Astrocyte (in vitro differentiated cells and primary cell): ENCODE measurements around the gene SUSD4. TPM values are rescaled to one million over a fixed set of nuclear protein-coding genes. Genes with fewer than 3 reads are reported as not detected.
A peak's percentile ranks its signal among the peaks of the same experiment; 100 is the strongest.

Source experiments
- DNase-seq: peaks from one replicate; pipeline ENCODE4 v3.0.0-alpha.2; 2010; ENCODE audit warnings: low read depth
- FAIRE-seq: peaks from 2 replicates; lab custom pipeline; 2011; peaks lifted over from hg19 to GRCh38; lab: Jason Lieb, UNC
- H2AFZ ChIP-seq: 2 replicates; pipeline ENCODE4 v1.6.0; 2012; ENCODE audit warnings: low read depth, low read length, inconsistent platforms
- H3K27ac ChIP-seq: 2 replicates; pipeline ENCODE4 v1.5.1; 2011; ENCODE audit warnings: low read depth, low read length, inconsistent platforms
- H3K27me3 ChIP-seq: 2 replicates; pipeline ENCODE4 v1.6.0; 2011; ENCODE audit warnings: low read length, inconsistent platforms; ENCODE audit not compliant: insufficient read depth
- H3K36me3 ChIP-seq: 2 replicates; pipeline ENCODE4 v1.5.1; 2011; ENCODE audit warnings: low read length, inconsistent platforms; ENCODE audit not compliant: insufficient read depth
- H3K4me1 ChIP-seq: 2 replicates; pipeline ENCODE4 v1.5.1; 2011; ENCODE audit warnings: low read length, inconsistent platforms; ENCODE audit not compliant: insufficient read depth
- H3K4me2 ChIP-seq: 2 replicates; pipeline ENCODE4 v1.6.0; 2012; ENCODE audit warnings: low read length, inconsistent platforms
- H3K4me3 ChIP-seq: 2 replicates; pipeline ENCODE4 v1.5.1; 2011; ENCODE audit warnings: low read depth, mild to moderate bottlenecking, low read length, inconsistent platforms; ENCODE audit not compliant: insufficient read depth
- H3K79me2 ChIP-seq: 2 replicates; pipeline ENCODE4 v1.6.0; 2012; ENCODE audit warnings: mild to moderate bottlenecking, low read length, inconsistent platforms; ENCODE audit not compliant: insufficient read depth
- H3K9ac ChIP-seq: 2 replicates; pipeline ENCODE4 v1.6.0; 2012; ENCODE audit warnings: mild to moderate bottlenecking, low read length, inconsistent platforms
- H3K9me3 ChIP-seq: 2 replicates; pipeline ENCODE4 v1.5.1; 2012; ENCODE audit warnings: low read depth, mild to moderate bottlenecking, low read length, inconsistent platforms; ENCODE audit not compliant: insufficient read depth
- H4K20me1 ChIP-seq: 2 replicates; pipeline ENCODE4 v1.6.0; 2012; ENCODE audit warnings: low read length, inconsistent platforms; ENCODE audit not compliant: insufficient read depth
- H3K27ac Mint-ChIP-seq: one replicate; pipeline ENCODE4 v1.8.0; 2021; ENCODE audit warnings: mild to moderate bottlenecking, mixed read lengths; ENCODE audit not compliant: unreplicated experiment
- H3K27me3 Mint-ChIP-seq: one replicate; pipeline ENCODE4 v1.8.0; 2021; ENCODE audit warnings: low read depth, mixed read lengths; ENCODE audit not compliant: unreplicated experiment
- H3K36me3 Mint-ChIP-seq: one replicate; pipeline ENCODE4 v1.8.0; 2021; ENCODE audit warnings: low read depth, mixed read lengths; ENCODE audit not compliant: unreplicated experiment
- H3K4me1 Mint-ChIP-seq: one replicate; pipeline ENCODE4 v1.8.0; 2021; ENCODE audit warnings: low read depth, mixed read lengths; ENCODE audit not compliant: unreplicated experiment
- H3K4me3 Mint-ChIP-seq: one replicate; pipeline ENCODE4 v1.8.0; 2021; ENCODE audit warnings: mild to moderate bottlenecking, moderate library complexity, mixed read lengths; ENCODE audit not compliant: unreplicated experiment
- H3K9me3 Mint-ChIP-seq: one replicate; pipeline ENCODE4 v1.8.0; 2021; ENCODE audit warnings: mild to moderate bottlenecking, mixed read lengths; ENCODE audit not compliant: unreplicated experiment
- CTCF ChIP-seq: IDR thresholded peaks from 2 replicates; pipeline ENCODE4 v1.5.1; 2011; ENCODE audit warnings: low read depth, mild to moderate bottlenecking, inconsistent platforms, low read length, moderate library complexity; ENCODE audit not compliant: insufficient read depth
- EZH2 ChIP-seq: IDR thresholded peaks from 2 replicates; pipeline ENCODE4 v1.6.1; 2012; ENCODE audit warnings: mild to moderate bottlenecking, low read length, inconsistent platforms; ENCODE audit not compliant: insufficient read depth
- total RNA-seq: library from RNA; stranded (reverse); gene quantifications from 2 replicates; pipeline ENCODE4 v1.2.1, GENCODE V29; 2021

The SUSD4 gene
- total RNA-seq, 1 donor from 2014 or later = 9.2 TPM

- H3K9me3 ChIP-seq = no peaks in the 10 kb centered on the region
- H3K4me1 ChIP-seq = no peaks in the 10 kb centered on the region
- Mint-ChIP-seq H3K36me3 (no peaks in the 10 kb centered on the region), H3K9me3 (peaks cover 2% of the 10 kb centered on the region), H3K27me3 (peaks cover 26% of the 10 kb centered on the region), H3K4me1 (peaks cover 8% of the 10 kb centered on the region), H3K4me3 (no peak overlapping the region), H3K27ac (no peak overlapping the region)
- H3K27me3 ChIP-seq = peaks cover 13% of the 10 kb centered on the region
- H3K36me3 ChIP-seq = no peaks in the 10 kb centered on the region
- no peaks in the 10 kb centered on the region for H3K79me2 ChIP-seq
- H3K27ac ChIP-seq = no peak overlapping the region
- H3K4me3 ChIP-seq = no peak overlapping the region
- H2AFZ ChIP-seq = no peak overlapping the region
- H4K20me1 ChIP-seq = no peaks in the 10 kb centered on the region
- no peak for FAIRE-seq
- TF ChIP-seq EZH2 (no peak), CTCF (no peak)
- H3K4me2 ChIP-seq = no peak overlapping the region
- DNase-seq = no peak
- H3K9ac ChIP-seq = no peak overlapping the region
Observed at GRCh38 chr1:223394242-223394641, 30.3 kb upstream of the SUSD4 start.

GRCh38 chr1:223393275-223394214 lies 29.6 kb upstream of the SUSD4 start, which contains the start of gene CCDC185:
Gene CCDC185 (plus strand): TSS chr1:223393415. CDS start chr1:223393476, 61 bp downstream.
- peaks cover 26% of the 10 kb centered on the region for H3K27me3 Mint-ChIP-seq

More at GRCh38 chr1:223393275-223394214, 29.6 kb upstream of the SUSD4 start, which contains the start of gene CCDC185:
- peak within 1 kb of the TSS; percentile 44 for H3K4me3 ChIP-seq
- no peaks in the 10 kb centered on the region for H3K4me1 ChIP-seq
- no peak within 1 kb of the TSS for H3K27ac Mint-ChIP-seq
- DNase-seq = no peak
- peaks cover 8% of the 10 kb centered on the region for H3K4me1 Mint-ChIP-seq
- TF ChIP-seq EZH2 (peak; percentile 77), CTCF (no peak)
- H3K36me3 ChIP-seq = no peaks in the 10 kb centered on the region
- H2AFZ ChIP-seq = peak within 1 kb of the TSS; percentile 75
- FAIRE-seq = no peak
- no peaks in the 10 kb centered on the region for H3K79me2 ChIP-seq
- H3K4me3 Mint-ChIP-seq = no peak within 1 kb of the TSS
- H3K4me2 ChIP-seq = peak within 1 kb of the TSS; percentile 83
- no peaks in the 10 kb centered on the region for H3K9me3 ChIP-seq
- H3K9me3 Mint-ChIP-seq = peaks cover 2% of the 10 kb centered on the region
- H3K36me3 Mint-ChIP-seq = no peaks in the 10 kb centered on the region
- H3K9ac ChIP-seq = peak within 1 kb of the TSS; percentile 59
- H3K27ac ChIP-seq = no peak within 1 kb of the TSS
- H4K20me1 ChIP-seq = no peaks in the 10 kb centered on the region
- peaks cover 13% of the 10 kb centered on the region for H3K27me3 ChIP-seq
